ENCODE data around the gene STBD1. TPM values are rescaled to one million over a fixed set of nuclear protein-coding genes. Genes with fewer than 3 reads are reported as not detected.

Gene STBD1
- total RNA-seq, 4 donors from 2014 or later, result 12.8 to 49.3 (median 24.9) TPM

DNA sequence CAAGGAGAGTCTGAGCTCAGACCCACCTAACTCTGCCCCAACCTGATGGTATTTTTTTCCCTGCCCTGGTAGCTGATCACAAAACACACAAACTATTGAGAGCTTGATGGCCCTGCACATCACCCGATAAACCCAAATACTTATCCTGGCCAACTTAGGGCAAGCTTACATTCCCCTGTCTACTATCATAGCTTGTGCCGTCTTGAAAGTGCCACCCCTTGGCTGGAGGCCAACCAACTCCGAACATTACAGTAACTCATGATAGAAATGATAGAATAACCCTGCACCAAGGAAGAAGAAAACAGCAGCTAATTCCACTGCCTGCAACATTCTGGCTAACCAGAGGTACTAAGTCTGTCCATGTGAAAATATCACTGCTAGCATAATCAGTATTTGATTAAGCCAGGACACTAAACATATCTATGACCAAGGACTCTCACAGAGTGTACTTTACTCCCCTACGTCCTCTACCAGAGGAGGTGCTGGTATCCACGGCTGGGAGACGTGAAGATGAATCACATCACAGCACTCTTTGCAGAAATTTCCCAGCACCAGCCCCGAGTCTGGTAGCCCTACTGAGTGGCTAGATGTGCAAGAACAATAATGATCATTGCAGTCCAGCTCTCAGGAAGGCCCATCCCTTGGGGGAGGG, 8.9 kb downstream of the STBD1 start:
- ATAC-seq (ENCODE audit: low FRiP score), result no peak
- TF ChIP-seq, protein P1, sequence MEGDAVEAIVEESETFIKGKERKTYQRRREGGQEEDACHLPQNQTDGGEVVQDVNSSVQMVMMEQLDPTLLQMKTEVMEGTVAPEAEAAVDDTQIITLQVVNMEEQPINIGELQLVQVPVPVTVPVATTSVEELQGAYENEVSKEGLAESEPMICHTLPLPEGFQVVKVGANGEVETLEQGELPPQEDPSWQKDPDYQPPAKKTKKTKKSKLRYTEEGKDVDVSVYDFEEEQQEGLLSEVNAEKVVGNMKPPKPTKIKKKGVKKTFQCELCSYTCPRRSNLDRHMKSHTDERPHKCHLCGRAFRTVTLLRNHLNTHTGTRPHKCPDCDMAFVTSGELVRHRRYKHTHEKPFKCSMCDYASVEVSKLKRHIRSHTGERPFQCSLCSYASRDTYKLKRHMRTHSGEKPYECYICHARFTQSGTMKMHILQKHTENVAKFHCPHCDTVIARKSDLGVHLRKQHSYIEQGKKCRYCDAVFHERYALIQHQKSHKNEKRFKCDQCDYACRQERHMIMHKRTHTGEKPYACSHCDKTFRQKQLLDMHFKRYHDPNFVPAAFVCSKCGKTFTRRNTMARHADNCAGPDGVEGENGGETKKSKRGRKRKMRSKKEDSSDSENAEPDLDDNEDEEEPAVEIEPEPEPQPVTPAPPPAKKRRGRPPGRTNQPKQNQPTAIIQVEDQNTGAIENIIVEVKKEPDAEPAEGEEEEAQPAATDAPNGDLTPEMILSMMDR (IDR thresholded peaks at IDR 0.05), result no peak
- no peak for DNase-seq (ENCODE audit: low spot score)

DNA sequence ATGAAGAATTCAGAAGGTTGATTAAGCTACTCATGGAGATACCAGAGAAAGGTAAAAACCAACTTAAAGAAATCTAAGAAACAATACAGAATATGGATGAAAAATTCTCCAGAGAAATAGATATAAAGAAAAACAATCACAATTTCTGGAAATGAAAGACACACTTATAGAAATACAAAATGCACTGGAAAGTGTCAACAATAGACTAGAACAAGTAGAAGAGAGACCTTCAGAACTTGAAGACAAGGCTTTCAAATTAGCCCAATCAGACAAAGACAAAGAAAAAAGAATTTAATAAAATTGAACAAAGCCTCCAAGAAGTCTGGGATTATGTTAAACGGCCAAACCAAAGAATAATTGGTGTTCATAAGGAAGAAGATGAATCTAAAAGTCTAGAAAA, 9.6 kb downstream of the STBD1 start:
- no peak for DNase-seq (ENCODE audit: low spot score)
- TF ChIP-seq, protein P1 (IDR thresholded peaks at IDR 0.05), result no peak
- ATAC-seq (ENCODE audit: low FRiP score), result no peak

GRCh38 chr4:76322236-76322635, 15.7 kb downstream of the STBD1 start:
- ATAC-seq (ENCODE audit: low FRiP score) (no peak), DNase-seq (ENCODE audit: low spot score) (no peak)
- TF ChIP-seq, protein P1 (IDR thresholded peaks at IDR 0.05), result no peak

- ATAC-seq (ENCODE audit: low FRiP score) (no peak), DNase-seq (ENCODE audit: low spot score) (no peak)
- TF ChIP-seq, protein P1 (IDR thresholded peaks at IDR 0.05), result no peak
Measured at GRCh38 chr4:76325072-76325471, 18.5 kb downstream of the STBD1 start.

- ATAC-seq (ENCODE audit: low FRiP score) (no peak), DNase-seq (ENCODE audit: low spot score) (no peak)
- TF ChIP-seq, protein P1 (IDR thresholded peaks at IDR 0.05), result no peak
Measured at GRCh38 chr4:76326515-76326914, 20.0 kb downstream of the STBD1 start.

- DNase-seq (ENCODE audit: low spot score) (no peak), ATAC-seq (ENCODE audit: low FRiP score) (no peak)
- TF ChIP-seq, protein P1 (IDR thresholded peaks at IDR 0.05), result no peak
Measured at GRCh38 chr4:76334885-76335284, 28.4 kb downstream of the STBD1 start.

DNA sequence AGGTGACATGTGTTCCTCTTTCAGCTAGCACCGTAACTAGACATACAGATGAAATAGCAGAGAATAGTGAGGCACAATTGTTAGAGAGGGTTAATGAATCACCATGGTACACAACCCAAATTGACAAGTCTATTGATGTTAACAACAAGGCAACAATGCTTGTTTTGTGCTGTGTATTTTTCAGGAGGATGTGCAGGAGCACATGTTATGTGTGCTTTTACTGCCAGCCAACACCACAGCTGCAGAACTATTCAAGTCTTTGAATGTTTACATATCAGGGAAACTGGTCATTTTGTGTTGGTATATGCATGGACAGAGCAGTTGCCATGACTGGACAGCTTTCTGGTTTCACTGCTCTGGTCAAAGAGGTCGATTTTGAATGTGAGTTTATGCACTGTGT, 32.8 kb downstream of the STBD1 start:
- ATAC-seq (ENCODE audit: low FRiP score) (no peak), DNase-seq (ENCODE audit: low spot score) (no peak)
- TF ChIP-seq, protein P1 (IDR thresholded peaks at IDR 0.05), result no peak

Data from omental fat pad (tissue), 4 donors.